MM.1S (cell line): ENCODE measurements around the gene WDR37.

Experiments
- CTCF ChIP-seq: fragments of 300-600 bp; sonication (generic); IDR thresholded peaks from 2 replicates; pipeline ENCODE4 v1.5.1; 2016; ENCODE audit warnings: antibody characterized with exemption, low read length, mixed read lengths
- EZH2 ChIP-seq: fragments of 300-600 bp; sonication (generic); optimal IDR thresholded peaks from 2 replicates; pipeline ENCODE3; 2017; ENCODE audit warnings: low read depth, mild to moderate bottlenecking, antibody characterized with exemption, low read length, mixed read lengths
- EZH2phosphoT487 ChIP-seq: fragments of 300-600 bp; sonication (generic); IDR thresholded peaks from 2 replicates; pipeline ENCODE4 v1.6.1; 2018; ENCODE audit warnings: antibody characterized with exemption, low read length

- TF ChIP-seq EZH2phosphoT487 (no peak), EZH2 (no peak), CTCF (no peak)
Observed at GRCh38 chr10:1049425-1049958, 6.7 kb upstream of the WDR37 start.
